Measurements from ENCODE around the gene DNAJA3.

DNAJA3 gene

GRCh38 chr16:4403133-4403949 is 22.3 kb upstream of the DNAJA3 start:
- DNase-seq (ENCODE audit: low spot score) = no peak
- Histone ChIP-seq H3K4me3 (no peak overlapping the region), H3K27ac (no peak overlapping the region)
- no peak for TF ChIP-seq CTCF (IDR thresholded peaks at IDR 0.05)

GRCh38 chr16:4404247-4404966 is 21.3 kb upstream of the DNAJA3 start:
- no peak overlapping the region for H3K27ac ChIP-seq
- DNase-seq (ENCODE audit: low spot score) = no peak
- H3K4me3 ChIP-seq = no peak overlapping the region
- peak; percentile 34 for TF ChIP-seq CTCF (IDR thresholded peaks at IDR 0.05)

GRCh38 chr16:4404967-4405696 is 20.5 kb upstream of the DNAJA3 start:
- DNase-seq (ENCODE audit: low spot score) = no peak
- no peak for TF ChIP-seq CTCF (IDR thresholded peaks at IDR 0.05)
- H3K27ac ChIP-seq = no peak overlapping the region

GRCh38 chr16:4407543-4408322 is 17.9 kb upstream of the DNAJA3 start:
- DNase-seq (ENCODE audit: low spot score) = no peak
- TF ChIP-seq CTCF (IDR thresholded peaks at IDR 0.05) = no peak
- H3K4me3 ChIP-seq = no peak overlapping the region
- peak overlapping the region in 1 of 2 donors; percentile 2 for H3K27ac ChIP-seq

More at GRCh38 chr16:4404967-4405696, 20.5 kb upstream of the DNAJA3 start:
- no peak overlapping the region for H3K4me3 ChIP-seq

- DNase-seq (ENCODE audit: low spot score) = no peak
- H3K27ac ChIP-seq = no peak overlapping the region
- no peak for TF ChIP-seq CTCF (IDR thresholded peaks at IDR 0.05)
- H3K4me3 ChIP-seq = no peak overlapping the region
Measured at GRCh38 chr16:4408323-4408690, 17.4 kb upstream of the DNAJA3 start.

- H3K27ac ChIP-seq = no peak overlapping the region
- no peak for DNase-seq (ENCODE audit: low spot score)
- no peak for TF ChIP-seq CTCF (IDR thresholded peaks at IDR 0.05)
- no peak overlapping the region for H3K4me3 ChIP-seq
Measured at GRCh38 chr16:4409081-4409932, 16.4 kb upstream of the DNAJA3 start.
